Measurements from ENCODE around the gene ARID1B. TPM values are rescaled to one million over a fixed set of nuclear protein-coding genes. Genes with fewer than 3 reads are reported as not detected.
A peak's percentile ranks its signal among the peaks of the same experiment; 100 is the strongest.

Gene ARID1B
- total RNA-seq, 4 donors from 2014 or later = 87.1 to 194 (median 115) TPM

- no peaks in the 10 kb centered on the region for H3K36me3 ChIP-seq
- TF ChIP-seq POLR2AphosphoS5 (IDR thresholded peaks at IDR 0.05) = no peak
- no peak for TF ChIP-seq POLR2A (IDR thresholded peaks at IDR 0.05)
- TF ChIP-seq EP300 (IDR thresholded peaks at IDR 0.05; ENCODE audit: low read depth) = no peak
- TF ChIP-seq, protein P1, sequence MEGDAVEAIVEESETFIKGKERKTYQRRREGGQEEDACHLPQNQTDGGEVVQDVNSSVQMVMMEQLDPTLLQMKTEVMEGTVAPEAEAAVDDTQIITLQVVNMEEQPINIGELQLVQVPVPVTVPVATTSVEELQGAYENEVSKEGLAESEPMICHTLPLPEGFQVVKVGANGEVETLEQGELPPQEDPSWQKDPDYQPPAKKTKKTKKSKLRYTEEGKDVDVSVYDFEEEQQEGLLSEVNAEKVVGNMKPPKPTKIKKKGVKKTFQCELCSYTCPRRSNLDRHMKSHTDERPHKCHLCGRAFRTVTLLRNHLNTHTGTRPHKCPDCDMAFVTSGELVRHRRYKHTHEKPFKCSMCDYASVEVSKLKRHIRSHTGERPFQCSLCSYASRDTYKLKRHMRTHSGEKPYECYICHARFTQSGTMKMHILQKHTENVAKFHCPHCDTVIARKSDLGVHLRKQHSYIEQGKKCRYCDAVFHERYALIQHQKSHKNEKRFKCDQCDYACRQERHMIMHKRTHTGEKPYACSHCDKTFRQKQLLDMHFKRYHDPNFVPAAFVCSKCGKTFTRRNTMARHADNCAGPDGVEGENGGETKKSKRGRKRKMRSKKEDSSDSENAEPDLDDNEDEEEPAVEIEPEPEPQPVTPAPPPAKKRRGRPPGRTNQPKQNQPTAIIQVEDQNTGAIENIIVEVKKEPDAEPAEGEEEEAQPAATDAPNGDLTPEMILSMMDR (IDR thresholded peaks at IDR 0.05) = no peak
- 80 to 87% methylated on average over 8 to 10 of the region's 10 CpGs for WGBS, 2 donors (ENCODE audit: low coverage in 1 of 2)
- H3K4me1 ChIP-seq = peaks cover 11 to 56% (median 27%) of the 10 kb centered on the region in 4 donors
- H3K27ac ChIP-seq = no peak overlapping the region
- H3K4me3 ChIP-seq = no peak overlapping the region
- no peak for DNase-seq
- no peaks in the 10 kb centered on the region for H3K9me3 ChIP-seq
- intact Hi-C loops (cut with DNase I; ENCODE audit: low total_unique reads) = no loop called here
- in situ Hi-C loops (cut with MboI; ENCODE audit: low pct_ligation_motif_present in 1 of 4, low pct_unique_long_range_greater_than_20kb in 1 of 4, low sequenced_read_pairs in 3 of 4) = no loop called here
- H3K27me3 ChIP-seq = no peaks in the 10 kb centered on the region
Measured at GRCh38 chr6:156881687-156882629, 104.8 kb downstream of the ARID1B start.

GRCh38 chr6:156883497-156884252, 106.5 kb downstream of the ARID1B start:
- intact Hi-C loops (cut with DNase I; ENCODE audit: low total_unique reads) = no loop called here
- Histone ChIP-seq H3K4me3 (peak overlapping the region in 3 of 4 donors; percentile 1 to 35 (median 6)), H3K27me3 (no peaks in the 10 kb centered on the region), H3K4me1 (peaks cover 7 to 41% (median 27%) of the 10 kb centered on the region in 4 donors), H3K36me3 (no peaks in the 10 kb centered on the region), H3K27ac (peak overlapping the region; percentile 35 to 72 (median 64)), H3K9me3 (no peaks in the 10 kb centered on the region)
- WGBS, 2 donors (ENCODE audit: low coverage in 1 of 2) = 47 to 49% methylated on average over 13 to 14 of the region's 14 CpGs
- in situ Hi-C loops (cut with MboI; ENCODE audit: low pct_ligation_motif_present in 1 of 4, low pct_unique_long_range_greater_than_20kb in 1 of 4, low sequenced_read_pairs in 3 of 4) = no loop called here
- no peak for TF ChIP-seq EP300 (IDR thresholded peaks at IDR 0.05; ENCODE audit: low read depth)
- TF ChIP-seq, protein P1 (IDR thresholded peaks at IDR 0.05) = no peak
- no peak for TF ChIP-seq POLR2AphosphoS5 (IDR thresholded peaks at IDR 0.05)
- TF ChIP-seq POLR2A (IDR thresholded peaks at IDR 0.05) = no peak
- DNase-seq = peak; percentile 54

GRCh38 chr6:156884306-156884705, 107.1 kb downstream of the ARID1B start:
- in situ Hi-C loops (cut with MboI; ENCODE audit: low pct_ligation_motif_present in 1 of 4, low pct_unique_long_range_greater_than_20kb in 1 of 4, low sequenced_read_pairs in 3 of 4) (no loop called here), intact Hi-C loops (cut with DNase I; ENCODE audit: low total_unique reads) (no loop called here)
- Histone ChIP-seq H3K4me3 (no peak overlapping the region), H3K36me3 (no peaks in the 10 kb centered on the region), H3K27ac (no peak overlapping the region), H3K27me3 (no peaks in the 10 kb centered on the region), H3K4me1 (peaks cover under 1 to 34% (median 23%) of the 10 kb centered on the region in 4 donors), H3K9me3 (no peaks in the 10 kb centered on the region)
- WGBS, 2 donors (ENCODE audit: low coverage in 1 of 2) = 84 to 94% methylated on average over 4 of the region's 4 CpGs
- TF ChIP-seq, protein P1 (IDR thresholded peaks at IDR 0.05) = no peak
- TF ChIP-seq POLR2AphosphoS5 (IDR thresholded peaks at IDR 0.05) (no peak), POLR2A (IDR thresholded peaks at IDR 0.05) (no peak), EP300 (IDR thresholded peaks at IDR 0.05; ENCODE audit: low read depth) (no peak)
- DNase-seq = no peak

GRCh38 chr6:156885562-156885961, 108.4 kb downstream of the ARID1B start:
- Histone ChIP-seq H3K9me3 (no peaks in the 10 kb centered on the region), H3K27me3 (no peaks in the 10 kb centered on the region), H3K36me3 (no peaks in the 10 kb centered on the region), H3K27ac (no peak overlapping the region), H3K4me1 (peaks cover 0 to 32% (median 16%) of the 10 kb centered on the region in 4 donors), H3K4me3 (no peak overlapping the region)
- intact Hi-C loops (cut with DNase I; ENCODE audit: low total_unique reads) = no loop called here
- in situ Hi-C loops (cut with MboI; ENCODE audit: low pct_ligation_motif_present in 1 of 4, low pct_unique_long_range_greater_than_20kb in 1 of 4, low sequenced_read_pairs in 3 of 4) = no loop called here
- 80 to 86% methylated on average over 2 of the region's 2 CpGs for WGBS, 2 donors (ENCODE audit: low coverage in 1 of 2)
- DNase-seq = no peak
- TF ChIP-seq POLR2A (IDR thresholded peaks at IDR 0.05) (no peak), EP300 (IDR thresholded peaks at IDR 0.05; ENCODE audit: low read depth) (no peak), POLR2AphosphoS5 (IDR thresholded peaks at IDR 0.05) (no peak)
- TF ChIP-seq, protein P1 (IDR thresholded peaks at IDR 0.05) = no peak

Data from transverse colon (tissue), 4 donors.